HepG2 (cell line): ENCODE results near the gene TCFL5.

Source experiments
- EP300 ChIP-seq, 3 experiments: sonication (generic) in 1 of 3; formaldehyde crosslinking in 1 of 3; IDR thresholded peaks; 2 replicates each; pipeline versions ENCODE4 v1.5.1 to v1.6.1; 2011 to 2020; ENCODE audit warnings: low read depth in 2 of 3, low read length in 2 of 3, borderline replicate concordance in 1 of 3, improper control_type of control experiment in 1 of 3, mild to moderate bottlenecking in 1 of 3, missing genetic modification reagents in 1 of 3, moderate library complexity in 1 of 3
- JUND ChIP-seq: sonication (generic); formaldehyde crosslinking; IDR thresholded peaks from 2 replicates; pipeline ENCODE4 v1.8.0; 2022; ENCODE audit warnings: mild to moderate bottlenecking, missing genetic modification reagents

- no peak for TF ChIP-seq EP300 (IDR thresholded peaks at IDR 0.05; ENCODE audit: low read depth in 2 of 2, low read length in 2 of 2)
- no peak for TF ChIP-seq EP300 (CRISPR knock-in tag; IDR thresholded peaks at IDR 0.05; ENCODE audit: borderline replicate concordance)
- TF ChIP-seq JUND (CRISPR knock-in tag) = no peak
These were observed 28.2 kb upstream of the TCFL5 start for GRCh38 chr20:62889871-62890270.
